Stimulated activated CD8-positive, alpha-beta memory T cell treated with anti-CD3 and anti-CD28 coated beads, Interleukin-15, amount 100 ng/mL, for 48 hours (primary cell): ENCODE measurements around the gene SH2D3C.
"Not testable (repeated sequence)": the region's sequence is repeated elsewhere in the genome, so short reads cannot be mapped to it uniquely, and the experiment has no call there.

Experiments used
- DNase-seq, 2 donors: peaks; one replicate each; pipeline ENCODE4 v3.0.0-alpha.2; 2020; ENCODE audit warnings: low read depth in 2 of 2

SH2D3C gene

DNA sequence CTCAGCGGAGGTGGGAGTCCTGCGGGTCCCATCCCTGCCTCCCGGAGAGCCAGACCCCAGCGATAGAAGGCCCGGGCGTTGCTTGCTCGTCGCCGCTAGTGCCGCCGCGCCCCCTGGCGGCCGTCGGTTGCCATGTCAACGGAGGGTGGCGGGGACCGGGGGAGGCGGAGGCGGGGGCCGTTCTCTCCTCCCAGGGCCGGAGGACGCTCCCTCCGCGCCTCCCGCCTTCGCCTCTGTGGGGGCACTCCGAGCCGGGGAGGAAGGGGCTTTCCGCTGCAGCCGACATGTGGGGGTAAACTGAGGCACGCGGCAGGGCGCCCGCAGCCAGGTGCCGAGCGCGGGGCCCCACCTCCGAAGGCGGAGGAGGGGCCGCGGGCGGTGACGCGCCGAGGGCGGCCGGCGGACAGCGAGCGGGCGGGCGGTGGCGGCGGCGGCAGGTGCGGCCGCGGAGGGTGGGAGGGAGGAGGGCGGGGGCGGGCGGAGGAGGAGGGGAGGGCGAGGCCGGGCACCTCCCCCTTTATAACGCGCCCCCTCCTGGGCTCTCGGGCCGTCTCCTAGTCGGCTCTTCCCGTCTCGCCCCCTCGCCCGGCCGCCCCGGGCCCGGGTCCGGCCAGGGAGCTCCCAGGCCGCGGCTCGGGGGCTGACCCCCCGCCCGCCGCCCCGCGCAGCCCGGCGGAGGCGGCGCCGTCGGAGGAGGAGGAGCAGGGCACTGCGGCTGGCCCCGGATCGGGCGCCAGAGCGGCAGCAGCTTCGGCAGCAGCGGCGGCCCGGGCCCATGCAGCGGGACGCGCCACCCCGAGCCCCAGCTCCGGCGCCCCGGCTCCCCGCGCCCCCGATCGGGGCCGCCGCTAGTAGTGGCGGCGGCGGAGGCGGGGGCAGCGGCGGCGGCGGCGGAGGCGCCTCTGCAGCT is 6.8 kb upstream of the SH2D3C start:
- DNase-seq, result peak; percentile 80 to 85

- peak; percentile 76 to 80 for DNase-seq
These were observed 4.9 kb upstream of the SH2D3C start for GRCh38 chr9:127783111-127784008.

GRCh38 chr9:127781806-127782205 is 3.3 kb upstream of the SH2D3C start:
- DNase-seq, result no peak

DNA sequence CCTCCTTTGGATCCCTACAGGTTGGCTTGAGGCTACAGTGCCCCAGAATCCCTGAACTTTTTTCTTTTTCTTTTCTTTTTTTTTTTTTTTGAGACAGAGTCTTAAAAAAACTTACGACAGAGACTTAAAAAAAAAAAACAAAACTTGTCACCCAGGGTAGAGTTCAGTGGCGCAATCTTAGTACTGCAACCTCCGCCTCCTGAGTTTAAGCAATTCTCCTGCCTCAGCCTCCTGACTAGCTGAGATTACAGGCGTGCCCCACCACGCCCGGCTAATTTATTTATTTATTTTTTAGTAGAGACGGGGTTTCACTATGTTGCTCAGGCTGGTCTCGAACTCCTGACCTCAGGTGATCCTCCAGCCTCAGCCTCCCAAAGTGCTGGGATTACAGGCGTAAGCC is 2.4 kb upstream of the SH2D3C start:
- not testable (repeated sequence) for DNase-seq

- no peak for DNase-seq
These were observed 1.8 kb upstream of the SH2D3C start for GRCh38 chr9:127780126-127780885.

DNA sequence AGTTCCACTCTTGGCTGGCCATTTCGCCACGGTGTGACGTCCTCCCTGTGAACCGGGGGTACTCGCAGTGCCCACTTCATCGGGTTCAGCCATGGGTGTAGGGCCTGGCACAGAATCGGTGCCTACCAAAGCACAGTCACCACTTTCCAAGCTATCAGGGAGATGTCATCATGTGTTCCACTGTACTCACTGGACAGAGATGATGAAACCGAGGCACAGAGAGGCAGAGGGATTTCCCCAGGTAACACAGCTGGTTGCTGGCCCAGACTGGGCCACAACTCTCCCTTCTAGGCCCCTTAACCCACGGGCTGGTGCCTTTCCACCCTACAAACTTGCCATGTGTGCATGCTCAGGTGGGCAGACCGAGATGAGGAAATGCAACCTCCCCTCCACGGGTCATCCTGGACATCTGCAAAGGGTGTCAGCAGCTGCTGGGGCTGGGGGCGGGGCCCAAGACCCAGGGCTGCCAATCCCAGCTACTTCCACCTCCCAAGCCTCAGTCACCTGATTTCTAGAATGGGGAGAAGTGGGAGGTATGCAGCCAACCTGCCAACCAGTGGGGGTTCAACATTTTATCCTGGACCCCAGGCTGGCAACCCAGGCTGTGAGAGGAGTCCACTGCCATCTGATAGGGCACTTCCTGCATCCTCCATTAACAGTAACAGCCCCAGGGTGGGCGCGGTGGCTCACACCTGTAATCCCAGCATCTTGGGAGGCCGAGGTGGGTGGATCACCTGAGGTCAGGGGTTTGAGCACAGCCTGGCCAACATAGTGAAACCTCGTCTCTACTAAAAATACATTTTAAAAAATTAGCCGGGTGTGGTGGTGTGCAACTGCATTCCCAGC is 893 bp upstream of the SH2D3C start:
- DNase-seq, result peak; percentile 53 to 61

- DNase-seq, result no peak
These were observed 992 bp downstream of the SH2D3C start for GRCh38 chr9:127777368-127777980.

DNA sequence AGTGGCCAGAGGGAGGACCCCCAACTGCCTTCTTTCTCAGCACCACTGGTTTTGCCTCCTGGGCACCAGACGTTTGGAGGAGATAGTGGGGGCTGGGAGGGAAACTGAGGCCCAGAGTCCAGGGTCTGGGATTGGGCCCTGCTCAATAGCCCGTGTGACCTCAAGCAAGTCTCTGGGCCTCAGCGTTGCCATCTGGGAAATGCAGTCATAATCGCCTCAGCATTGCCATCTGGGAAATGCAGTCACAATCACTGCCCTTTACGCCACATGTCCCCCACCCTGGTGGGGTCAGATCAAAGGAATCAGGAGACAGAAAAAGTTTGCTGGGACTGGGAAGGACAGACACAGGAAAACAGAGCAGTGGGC is 1.6 kb downstream of the SH2D3C start:
- DNase-seq, result no peak

DNA sequence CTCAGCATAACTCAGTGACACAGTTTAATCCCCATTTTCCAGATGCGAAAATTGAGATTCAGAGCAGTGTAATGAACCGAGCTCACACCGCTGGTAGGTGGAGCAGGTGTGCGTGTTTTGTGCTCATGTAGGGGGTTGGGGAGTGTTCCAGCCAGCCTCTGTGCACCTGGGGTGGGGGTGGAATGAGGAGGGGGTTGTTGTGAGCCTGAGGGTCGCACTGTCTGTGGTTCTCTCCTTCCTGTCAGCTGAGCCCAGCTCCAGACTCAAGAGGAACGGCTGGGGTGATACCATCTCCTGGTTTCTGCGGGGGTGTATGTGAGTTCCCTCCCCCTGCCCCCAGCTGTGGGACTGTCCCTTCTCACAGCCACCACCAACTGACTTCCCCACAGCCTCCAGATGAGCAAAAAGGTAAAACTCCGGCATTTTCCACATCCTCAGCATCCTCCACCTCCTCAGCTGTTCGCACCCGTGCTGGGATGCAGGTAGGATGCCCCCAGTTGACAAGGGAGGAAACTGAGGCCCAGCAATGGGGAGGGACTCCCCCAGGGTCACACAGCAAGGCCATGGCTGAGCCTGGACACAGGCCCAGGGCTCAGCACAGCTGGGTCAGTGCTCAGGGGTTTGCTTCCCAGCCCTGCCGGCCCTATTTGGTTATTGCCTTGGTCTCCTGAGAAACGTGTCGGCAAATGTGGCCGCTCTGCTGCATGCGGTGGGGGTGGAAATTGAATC is 2.1 kb downstream of the SH2D3C start:
- peak in 1 of 2 donors; percentile 61 for DNase-seq

DNA sequence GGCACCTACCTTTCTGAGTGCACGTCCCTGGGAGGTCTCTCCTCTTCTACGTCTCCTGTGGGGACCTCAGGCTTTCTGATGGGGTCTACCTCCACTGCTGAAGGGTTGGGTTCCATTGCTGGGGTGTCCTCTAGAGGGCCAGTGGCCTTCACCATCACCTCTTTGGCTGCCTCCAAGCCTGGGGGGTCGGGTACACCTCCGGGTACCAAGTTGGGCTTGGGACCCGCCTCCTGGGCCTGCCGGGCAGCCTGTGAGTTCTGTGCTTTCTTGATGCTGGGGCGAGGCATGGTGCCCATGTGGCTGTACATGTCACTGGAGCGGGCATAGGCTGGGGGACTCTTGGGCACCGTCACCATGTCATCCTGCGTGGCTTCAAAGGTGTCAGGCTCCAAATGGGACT is 4.5 kb downstream of the SH2D3C start:
- no peak for DNase-seq

DNA sequence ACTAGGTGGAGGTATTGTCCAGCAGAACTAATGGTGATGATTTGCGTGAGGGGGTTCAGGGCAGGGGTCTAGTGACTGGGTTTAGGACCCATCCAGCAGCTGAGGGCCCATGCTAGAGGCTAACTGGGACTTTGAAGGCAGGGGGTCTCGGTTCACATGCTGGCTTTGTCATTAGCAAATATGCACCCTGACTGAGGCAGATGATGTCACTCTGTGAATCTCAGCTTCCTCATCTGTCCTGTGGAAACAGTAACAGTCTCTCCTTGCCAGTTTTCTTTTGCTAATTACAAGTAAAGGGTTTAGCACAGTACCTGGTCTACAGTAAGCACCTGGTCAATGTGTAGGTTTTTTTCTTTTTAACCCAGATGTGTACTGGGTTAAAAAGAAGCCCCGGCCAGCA is 5.2 kb downstream of the SH2D3C start:
- no peak for DNase-seq

GRCh38 chr9:127772603-127773002 is 5.9 kb downstream of the SH2D3C start:
- no peak for DNase-seq

GRCh38 chr9:127771570-127772189 is 6.8 kb downstream of the SH2D3C start:
- DNase-seq, result no peak

DNA sequence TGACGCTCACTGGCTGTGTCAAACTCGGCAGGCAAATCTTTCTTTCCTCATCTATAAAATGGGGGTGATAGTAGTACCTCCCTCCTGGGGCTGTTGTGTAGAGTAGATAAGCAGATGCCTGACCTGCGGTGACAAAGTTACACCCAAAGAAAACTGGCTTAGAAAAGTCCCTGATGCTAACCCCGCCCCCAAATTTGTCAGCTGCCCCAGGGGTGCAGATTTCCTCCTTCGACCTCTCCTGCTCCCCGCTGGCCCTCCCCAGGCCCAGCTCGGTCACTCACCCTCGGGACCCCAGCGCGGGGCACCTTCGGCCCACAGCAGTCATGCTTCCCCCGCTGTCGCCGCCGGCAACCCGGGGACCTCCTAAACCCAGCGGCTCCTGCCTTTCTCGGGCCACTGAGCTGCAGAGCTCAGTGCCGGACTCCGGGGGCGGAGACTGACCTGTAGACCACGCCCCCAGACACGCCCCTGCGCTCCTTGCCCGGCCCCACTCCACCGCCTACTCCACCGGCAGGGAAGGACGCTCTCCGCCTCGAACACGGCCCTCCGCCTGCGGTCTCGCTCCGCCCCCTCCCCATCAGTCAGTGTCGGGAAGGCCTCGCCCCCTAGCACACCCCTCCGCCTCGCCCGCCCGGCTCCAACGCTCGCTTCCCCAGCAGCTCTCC is 7.4 kb downstream of the SH2D3C start:
- peak; percentile 96 to 97 for DNase-seq

GRCh38 chr9:127770583-127770904 is 7.9 kb downstream of the SH2D3C start:
- no peak for DNase-seq

DNA sequence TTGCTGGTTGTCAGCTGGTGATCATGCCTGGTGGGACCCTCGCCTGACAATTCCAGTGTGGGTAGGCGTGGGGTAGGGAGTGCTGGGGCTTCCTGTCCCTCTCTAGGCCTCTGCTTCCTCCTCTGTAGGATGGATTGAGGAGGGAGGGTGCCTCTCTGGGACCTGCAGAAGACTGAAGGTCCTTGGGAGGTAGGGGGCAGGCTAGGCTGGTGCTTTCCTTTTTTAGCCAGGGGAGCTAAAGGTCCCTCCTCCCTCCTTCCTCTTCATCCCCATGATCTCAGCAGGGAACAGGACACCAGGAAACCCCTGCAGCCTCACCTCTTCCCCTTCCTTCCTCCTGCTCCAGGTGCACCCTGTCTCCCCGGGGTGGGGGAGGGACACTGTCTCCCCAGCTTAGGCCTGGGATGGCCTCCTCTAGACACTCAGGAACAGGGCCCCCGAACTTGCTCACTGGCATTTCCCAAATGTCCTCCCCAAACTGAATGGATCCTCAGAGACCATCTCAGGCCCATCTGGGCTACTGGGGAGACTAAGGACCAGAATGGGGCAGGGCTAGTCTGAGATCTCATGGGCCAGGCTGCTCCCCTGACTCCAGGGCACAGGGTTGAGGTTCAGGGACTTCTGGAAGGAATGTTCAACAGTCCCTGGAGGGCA is 8.4 kb downstream of the SH2D3C start:
- DNase-seq, result no peak

DNA sequence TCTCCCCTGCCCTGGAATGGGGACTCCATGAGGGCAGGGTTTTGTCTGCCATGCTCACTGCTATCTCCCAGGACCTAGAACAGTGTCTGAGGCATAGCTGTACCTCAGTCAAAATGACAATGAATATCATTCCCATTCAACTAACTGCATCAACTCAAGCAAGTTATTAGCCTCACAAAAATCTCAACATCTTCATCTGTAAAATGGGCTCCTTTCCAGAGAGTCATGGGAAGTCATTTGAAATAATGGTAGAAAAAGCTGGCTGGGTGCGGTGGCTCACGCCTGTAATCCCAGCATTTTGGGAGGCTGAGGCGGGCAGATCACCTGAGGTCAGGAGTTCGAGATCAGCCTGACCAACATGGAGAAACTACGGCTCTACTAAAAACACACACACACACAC is 9.4 kb downstream of the SH2D3C start:
- no peak for DNase-seq

DNA sequence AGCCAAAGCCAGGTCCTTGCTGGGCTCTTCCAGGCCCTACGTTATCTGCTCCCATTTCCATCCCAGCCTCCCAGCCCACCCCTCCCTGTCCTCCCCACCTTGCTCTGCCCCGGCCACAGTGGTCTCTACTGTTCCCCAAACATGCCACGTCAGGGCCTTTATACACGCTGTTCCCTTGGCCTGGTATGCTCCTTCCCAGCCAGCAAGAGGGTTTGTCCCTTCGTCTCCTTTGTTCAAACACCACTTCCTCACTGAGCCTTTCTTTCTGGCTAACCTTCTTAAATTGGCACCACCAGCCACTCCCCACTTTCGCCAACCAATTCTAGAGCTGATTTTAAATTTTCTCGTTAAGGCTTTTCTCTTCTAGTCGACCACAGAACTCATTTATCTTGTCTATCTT is 9.8 kb downstream of the SH2D3C start:
- DNase-seq, result no peak

DNA sequence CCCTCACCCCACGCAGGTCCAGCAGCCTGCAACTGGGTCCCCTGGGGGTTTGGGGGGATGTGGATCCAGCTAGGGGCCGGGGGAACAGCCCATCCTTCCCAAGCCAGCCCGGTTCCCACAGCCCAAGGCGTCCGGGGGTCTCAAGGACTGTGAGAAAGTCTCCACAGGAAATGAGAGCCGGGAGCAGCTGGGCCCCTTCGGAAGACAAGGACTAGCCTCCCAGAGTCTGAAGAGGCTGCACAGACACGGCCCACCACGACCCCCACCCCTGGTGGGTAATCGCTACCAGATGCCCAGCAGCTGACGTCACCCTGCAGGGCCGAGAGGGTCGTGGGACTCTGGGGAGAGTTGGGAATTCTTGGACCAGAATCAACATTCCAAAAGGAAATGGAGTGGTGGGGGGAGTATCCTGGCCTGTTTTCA is 10.5 kb downstream of the SH2D3C start:
- no peak for DNase-seq
